ENCODE measurements around the gene MMP3. TPM values are rescaled to one million over a fixed set of nuclear protein-coding genes. Genes with fewer than 3 reads are reported as not detected.

The MMP3 gene
- total and polyA plus RNA-seq, 2 experiments from 2014 or later, result 0.93 to 0.97 TPM

- Histone ChIP-seq H3K4me2 (no peak overlapping the region), H3K4me1 (ENCODE audit: insufficient read depth) (peaks cover under 1% of the 10 kb centered on the region), H2AFZ (no peak overlapping the region), H3K4me3 (no peak overlapping the region), H3K27me3 (no peaks in the 10 kb centered on the region), H3K27ac (no peak overlapping the region), H3K36me3 (replicated peaks; ENCODE audit: insufficient read depth, low read depth) (no peaks in the 10 kb centered on the region), H4K20me1 (ENCODE audit: insufficient read depth, poor library complexity, severe bottlenecking) (no peaks in the 10 kb centered on the region), H3K9me3 (ENCODE audit: low read depth) (no peaks in the 10 kb centered on the region), H3K79me2 (no peaks in the 10 kb centered on the region), H3K9me2 (replicated peaks; ENCODE audit: insufficient read depth) (no peaks in the 10 kb centered on the region)
- TF ChIP-seq EZH2phosphoT487 (IDR thresholded peaks at IDR 0.05; ENCODE audit: low read depth, severe bottlenecking, unreplicated experiment), result no peak
- no peak for TF ChIP-seq EZH2 (IDR thresholded peaks at IDR 0.05; ENCODE audit: borderline replicate concordance)
- TF ChIP-seq, protein P1, sequence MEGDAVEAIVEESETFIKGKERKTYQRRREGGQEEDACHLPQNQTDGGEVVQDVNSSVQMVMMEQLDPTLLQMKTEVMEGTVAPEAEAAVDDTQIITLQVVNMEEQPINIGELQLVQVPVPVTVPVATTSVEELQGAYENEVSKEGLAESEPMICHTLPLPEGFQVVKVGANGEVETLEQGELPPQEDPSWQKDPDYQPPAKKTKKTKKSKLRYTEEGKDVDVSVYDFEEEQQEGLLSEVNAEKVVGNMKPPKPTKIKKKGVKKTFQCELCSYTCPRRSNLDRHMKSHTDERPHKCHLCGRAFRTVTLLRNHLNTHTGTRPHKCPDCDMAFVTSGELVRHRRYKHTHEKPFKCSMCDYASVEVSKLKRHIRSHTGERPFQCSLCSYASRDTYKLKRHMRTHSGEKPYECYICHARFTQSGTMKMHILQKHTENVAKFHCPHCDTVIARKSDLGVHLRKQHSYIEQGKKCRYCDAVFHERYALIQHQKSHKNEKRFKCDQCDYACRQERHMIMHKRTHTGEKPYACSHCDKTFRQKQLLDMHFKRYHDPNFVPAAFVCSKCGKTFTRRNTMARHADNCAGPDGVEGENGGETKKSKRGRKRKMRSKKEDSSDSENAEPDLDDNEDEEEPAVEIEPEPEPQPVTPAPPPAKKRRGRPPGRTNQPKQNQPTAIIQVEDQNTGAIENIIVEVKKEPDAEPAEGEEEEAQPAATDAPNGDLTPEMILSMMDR (IDR thresholded peaks at IDR 0.05; ENCODE audit: poor library complexity), result no peak
- no peak for DNase-seq (ENCODE audit: low spot score)
- WGBS (ENCODE audit: low lambda C conversion rate, missing lambda C conversion rate), result 77% methylated on average over 8 of the region's 8 CpGs
Observed at GRCh38 chr11:102788334-102788995, 54.9 kb downstream of the MMP3 start.

Other genes with a start within 250 kb of the MMP3 start
- not detected in 2 replicates for gene MMP20, start 218.3 kb downstream of the MMP3 start, total RNA-seq
- not detected in 2 replicates for gene MMP20, start 218.3 kb downstream of the MMP3 start, polyA plus RNA-seq
- gene MMP27, start 137.8 kb downstream of the MMP3 start, total RNA-seq, result not detected in 2 replicates
- not detected in 2 replicates for gene MMP27, start 137.8 kb downstream of the MMP3 start, polyA plus RNA-seq
- gene MMP8, start 118.7 kb downstream of the MMP3 start, total RNA-seq, result 0.37 TPM in 1 of 2 replicates, not detected in the other
- not detected in 2 replicates for gene MMP8, start 118.7 kb downstream of the MMP3 start, polyA plus RNA-seq
- 1.2 and 2.3 TPM in 2 replicates for gene MMP10, start 63.0 kb downstream of the MMP3 start, total RNA-seq
- 1.5 TPM in 2 replicates for gene MMP10, start 63.0 kb downstream of the MMP3 start, polyA plus RNA-seq
- gene MMP1, start 45.4 kb downstream of the MMP3 start, total RNA-seq, result 24.6 and 30.2 TPM in 2 replicates
- 8.4 and 10.1 TPM in 2 replicates for gene MMP1, start 45.4 kb downstream of the MMP3 start, polyA plus RNA-seq
- gene MMP12, start 31.4 kb upstream of the MMP3 start, total RNA-seq, result 0.57 and 0.96 TPM in 2 replicates
- gene MMP12, start 31.4 kb upstream of the MMP3 start, polyA plus RNA-seq, result 0.16 and 0.60 TPM in 2 replicates
- 0.57 TPM in 1 of 2 replicates, not detected in the other for gene MMP13, start 112.1 kb upstream of the MMP3 start, total RNA-seq
- gene MMP13, start 112.1 kb upstream of the MMP3 start, polyA plus RNA-seq, result not detected in 2 replicates
- 75.5 and 78.4 TPM in 2 replicates for gene DCUN1D5, start 248.6 kb upstream of the MMP3 start, total RNA-seq
- 54.5 and 56.4 TPM in 2 replicates for gene DCUN1D5, start 248.6 kb upstream of the MMP3 start, polyA plus RNA-seq

All from hepatocyte (in vitro differentiated cells).